HepG2 (cell line): Measurements from ENCODE around the gene TSHZ2. TPM values are rescaled to one million over a fixed set of nuclear protein-coding genes. Genes with fewer than 3 reads are reported as not detected.

Experiments used
- ATAC-seq: fragments of 200-7000 bp; cut with Tn5 transposase; 3 replicates; pipeline ENCODE4 v1.9.1; 2020; ENCODE audit warnings: mild to moderate bottlenecking, moderate library complexity
- BruUV-seq: library from RNA; stranded (reverse); fragments of 400-500 nt; replicated peaks from 2 replicates; lab custom pipeline; 2021; lab: Mats Ljungman, UMichigan
- CTCF ChIA-PET: fragments of 300-600 bp; formaldehyde crosslinking; extraction: SDS; loops from one replicate; lab custom pipeline; 2021; ENCODE audit warnings: low total read pairs, inconsistent platforms, low intra/inter-chr PET ratio; lab: Yijun Ruan, JAX
- POLR2A ChIA-PET: fragments of 350-600 bp; sonication (Branson Sonifier 250); formaldehyde crosslinking; loops from one replicate; lab custom pipeline; 2020; ENCODE audit warnings: antibody characterized with exemption, inconsistent platforms; lab: Yijun Ruan, JAX
- DNase-seq: peaks from one replicate; pipeline ENCODE4 v3.0.0-alpha.2; 2015; ENCODE audit warnings: low spot score
- FAIRE-seq: peaks from 3 replicates; lab custom pipeline; 2011; peaks lifted over from hg19 to GRCh38; lab: Jason Lieb, UNC
- H2AFZ ChIP-seq: one replicate; pipeline ENCODE4 v1.6.1; 2011; ENCODE audit warnings: low read length, inconsistent platforms
- H3K27ac ChIP-seq: fragments of 300-600 bp; 3 replicates; pipeline ENCODE4 v1.8.0; 2011; ENCODE audit warnings: mixed run types, mild to moderate bottlenecking, mixed read lengths, low read length, inconsistent platforms; ENCODE audit not compliant: insufficient read depth; ENCODE audit errors: extremely low read length
- H3K27me3 ChIP-seq, 2 experiments: fragments of 200-600 bp in 1 of 2; 2 replicates in 1 of 2; 3 replicates in 1 of 2; pipeline versions ENCODE4 v1.6.0 to v1.8.0; 2011; ENCODE audit warnings: low read length in 2 of 2, mild to moderate bottlenecking in 2 of 2, moderate library complexity in 2 of 2, inconsistent platforms in 1 of 2; ENCODE audit not compliant: insufficient read depth in 2 of 2, control insufficient read depth in 1 of 2
- H3K36me3 ChIP-seq, 2 experiments: fragments of 200-600 bp in 1 of 2; replicated peaks in 1 of 2; 2 replicates in 1 of 2; 3 replicates in 1 of 2; pipeline versions ENCODE4 v1.5.1 to v1.8.0; 2011; ENCODE audit warnings: low read length in 2 of 2, inconsistent platforms in 1 of 2; ENCODE audit not compliant: insufficient read depth in 2 of 2, control insufficient read depth in 1 of 2
- H3K4me1 ChIP-seq: 2 replicates; pipeline ENCODE4 v1.5.1; 2012; ENCODE audit warnings: low read length, inconsistent platforms; ENCODE audit not compliant: insufficient read depth
- H3K4me2 ChIP-seq: 2 replicates; pipeline ENCODE4 v1.6.0; 2011; ENCODE audit warnings: low read depth, low read length, inconsistent platforms
- H3K4me3 ChIP-seq, 3 experiments: fragments of 200-600 bp in 1 of 3; sonication (generic), shearing (Covaris generic) in 1 of 3; replicated peaks in 1 of 3; 2 replicates each; pipeline ENCODE4 v1.5.1; 2011 to 2016; ENCODE audit warnings: low read length in 3 of 3, inconsistent platforms in 2 of 3, low read depth in 2 of 3, mild to moderate bottlenecking in 2 of 3, control low read depth in 1 of 3, mixed read lengths in 1 of 3; ENCODE audit not compliant: insufficient read depth in 1 of 3
- H3K79me2 ChIP-seq: one replicate; pipeline ENCODE4 v1.6.1; 2011; ENCODE audit warnings: low read length, inconsistent platforms; ENCODE audit not compliant: insufficient read depth
- H3K9ac ChIP-seq: 2 replicates; pipeline ENCODE4 v1.6.0; 2011; ENCODE audit warnings: mild to moderate bottlenecking, low read depth, low read length, inconsistent platforms; ENCODE audit not compliant: insufficient read depth
- H3K9me3 ChIP-seq: 2 replicates; pipeline ENCODE4 v1.5.1; 2012; ENCODE audit warnings: mild to moderate bottlenecking, low read length
- H4K20me1 ChIP-seq: 2 replicates; pipeline ENCODE4 v1.6.0; 2011; ENCODE audit warnings: inconsistent platforms, mild to moderate bottlenecking, low read length, moderate library complexity; ENCODE audit not compliant: insufficient read depth
- MAFG ChIP-seq: sonication (generic); formaldehyde crosslinking; IDR thresholded peaks from 2 replicates; pipeline ENCODE4 v1.5.1; 2020; ENCODE audit warnings: mild to moderate bottlenecking, missing genetic modification reagents
- MED13 ChIP-seq: sonication (generic); formaldehyde crosslinking; IDR thresholded peaks from 2 replicates; pipeline ENCODE4 v1.5.0; 2020; ENCODE audit warnings: missing genetic modification reagents
- MTF2 ChIP-seq: sonication (generic); formaldehyde crosslinking; IDR thresholded peaks from 2 replicates; pipeline ENCODE4 v1.5.0; 2020; ENCODE audit warnings: missing genetic modification reagents, borderline replicate concordance
- SIX1 ChIP-seq: sonication (generic); formaldehyde crosslinking; IDR thresholded peaks from 2 replicates; pipeline ENCODE4 v1.4.0; 2020; ENCODE audit warnings: missing genetic modification reagents, borderline replicate concordance
- TRIM24 ChIP-seq: sonication (generic); formaldehyde crosslinking; IDR thresholded peaks from 2 replicates; pipeline ENCODE4 v1.8.0; 2022; ENCODE audit warnings: mild to moderate bottlenecking, missing genetic modification reagents
- ZMYM2 ChIP-seq: sonication (generic); formaldehyde crosslinking; IDR thresholded peaks from 2 replicates; pipeline ENCODE4 v1.8.0; 2022; ENCODE audit warnings: mild to moderate bottlenecking, missing genetic modification reagents
- ZNF468 ChIP-seq: sonication (generic); formaldehyde crosslinking; IDR thresholded peaks from 2 replicates; pipeline ENCODE4 v1.8.0; 2022; ENCODE audit warnings: mild to moderate bottlenecking, moderate library complexity, missing genetic modification reagents
- ZNF605 ChIP-seq: sonication (generic); formaldehyde crosslinking; IDR thresholded peaks from 2 replicates; pipeline ENCODE4 v1.8.0; 2022; ENCODE audit warnings: mild to moderate bottlenecking, missing genetic modification reagents
- WGBS: methylation state at CpG from one replicate; pipeline ENCODE4 v1.1.6; 2017; ENCODE audit warnings: low lambda C conversion rate; 5-methylcytosine and 5-hydroxymethylcytosine counted together
- in situ Hi-C: cut with HindIII; loops from 2 replicates; pipeline ENCODE4 v1.10.0; 2017; ENCODE audit warnings: low pct_unique_long_range_greater_than_20kb; ENCODE audit not compliant: extremely low pct_ligation_motif_present
- intact Hi-C: fragments of 100-400 bp; cut with micrococcal nuclease; formaldehyde crosslinking; loops from one replicate; pipeline ENCODE4 v1.10.0; 2022; ENCODE audit not compliant: unreplicated experiment
- polyA plus RNA-seq, 8 experiments: library from polyadenylated mRNA; depleted of rRNA in 3 of 8; stranded (reverse) in 7 of 8; unstranded in 1 of 8; fragments of >200 nt; fragmentation: Illumina TruSeq in 4 of 8; extraction: Trizol in 4 of 8; gene quantifications; 2 replicates each; pipeline versions ENCODE4 v1.2.1 to v1.2.3, GENCODE V29; 2011 to 2016; ENCODE audit warnings: low read depth in 4 of 8, missing spikeins in 1 of 8, mixed read lengths in 1 of 8; ENCODE audit not compliant: insufficient read depth in 1 of 8
- total RNA-seq, 5 experiments: library from RNA; depleted of rRNA; stranded (reverse); fragments of >200 nt; fragmentation: Illumina TruSeq; extraction: Trizol; gene quantifications; 2 replicates each; pipeline ENCODE4 v1.2.3, GENCODE V29; 2016; ENCODE audit warnings: low read depth in 1 of 5
- TF ChIP-seq, protein P1 (sequence below): sonication (generic); formaldehyde crosslinking; IDR thresholded peaks from 2 replicates; pipeline ENCODE4 v1.5.0; 2020; ENCODE audit warnings: missing genetic modification reagents, mild to moderate bottlenecking, borderline replicate concordance
- TF ChIP-seq, protein P2 (sequence below): sonication (generic); formaldehyde crosslinking; conservative IDR thresholded peaks from 2 replicates; pipeline ENCODE4 v1.8.0; 2022; ENCODE audit warnings: missing genetic modification reagents

The TSHZ2 gene
- total and polyA plus RNA-seq, 2 of the 13 experiments (the other 11 are each of a cell fraction or from before 2014, with no cell fraction given), result 0.01 TPM; not detected in 1

DNA sequence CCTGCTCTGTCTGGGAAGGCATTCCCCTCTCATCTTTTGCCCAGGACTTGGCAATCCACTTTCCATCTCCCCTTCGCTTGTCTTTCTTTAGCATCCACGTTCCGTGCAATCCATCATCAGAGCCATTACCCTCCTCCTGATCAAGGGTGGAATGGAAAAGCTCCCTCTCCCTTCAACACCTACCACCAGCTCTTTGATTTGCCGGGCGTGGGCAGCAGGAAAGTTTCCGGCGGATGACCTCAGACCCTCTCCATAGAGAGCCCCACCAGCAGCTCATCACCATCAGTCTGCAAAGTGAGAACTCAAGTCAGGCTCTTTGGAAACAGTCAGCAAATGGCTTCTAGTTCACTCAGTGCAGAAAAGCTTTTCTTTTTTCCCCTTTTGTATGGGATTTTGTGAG is 76.2 kb downstream of the TSHZ2 start:
- POLR2A ChIA-PET, result no interaction called here
- no peak for TF ChIP-seq MED13 (CRISPR knock-in tag)
- TF ChIP-seq ZNF468 (CRISPR knock-in tag), result no peak
- TF ChIP-seq SIX1 (CRISPR knock-in tag), result no peak
- TF ChIP-seq ZMYM2 (CRISPR knock-in tag), result no peak
- TF ChIP-seq TRIM24 (CRISPR knock-in tag), result no peak
- no peak for TF ChIP-seq ZNF605 (CRISPR knock-in tag)
- no peak for TF ChIP-seq MAFG (CRISPR knock-in tag)
- TF ChIP-seq, protein P1, sequence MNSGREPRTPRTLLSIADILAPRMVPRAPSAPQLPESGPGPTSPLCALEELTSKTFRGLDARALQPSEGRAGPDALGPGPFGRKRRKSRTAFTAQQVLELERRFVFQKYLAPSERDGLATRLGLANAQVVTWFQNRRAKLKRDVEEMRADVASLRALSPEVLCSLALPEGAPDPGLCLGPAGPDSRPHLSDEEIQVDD (CRISPR knock-in tag), result no peak
- TF ChIP-seq, protein P2, sequence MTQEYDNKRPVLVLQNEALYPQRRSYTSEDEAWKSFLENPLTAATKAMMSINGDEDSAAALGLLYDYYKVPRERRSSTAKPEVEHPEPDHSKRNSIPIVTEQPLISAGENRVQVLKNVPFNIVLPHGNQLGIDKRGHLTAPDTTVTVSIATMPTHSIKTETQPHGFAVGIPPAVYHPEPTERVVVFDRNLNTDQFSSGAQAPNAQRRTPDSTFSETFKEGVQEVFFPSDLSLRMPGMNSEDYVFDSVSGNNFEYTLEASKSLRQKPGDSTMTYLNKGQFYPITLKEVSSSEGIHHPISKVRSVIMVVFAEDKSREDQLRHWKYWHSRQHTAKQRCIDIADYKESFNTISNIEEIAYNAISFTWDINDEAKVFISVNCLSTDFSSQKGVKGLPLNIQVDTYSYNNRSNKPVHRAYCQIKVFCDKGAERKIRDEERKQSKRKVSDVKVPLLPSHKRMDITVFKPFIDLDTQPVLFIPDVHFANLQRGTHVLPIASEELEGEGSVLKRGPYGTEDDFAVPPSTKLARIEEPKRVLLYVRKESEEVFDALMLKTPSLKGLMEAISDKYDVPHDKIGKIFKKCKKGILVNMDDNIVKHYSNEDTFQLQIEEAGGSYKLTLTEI (CRISPR knock-in tag), result no peak
- TF ChIP-seq MTF2 (CRISPR knock-in tag), result no peak
- H2AFZ ChIP-seq, result no peak overlapping the region
- intact Hi-C loops, result no loop called here
- H3K9me3 ChIP-seq, result no peaks in the 10 kb centered on the region
- no peaks in the 10 kb centered on the region for H3K27me3 ChIP-seq
- 58% methylated on average over 7 of the region's 7 CpGs for WGBS
- H3K4me3 ChIP-seq, result no peak overlapping the region
- H3K27ac ChIP-seq, result no peak overlapping the region
- CTCF ChIA-PET, result no interaction called here
- H4K20me1 ChIP-seq, result no peaks in the 10 kb centered on the region
- in situ Hi-C loops, result no loop called here
- H3K9ac ChIP-seq, result no peak overlapping the region
- DNase-seq (no peak), FAIRE-seq (no peak), ATAC-seq (no peak)
- no peaks in the 10 kb centered on the region for H3K4me1 ChIP-seq
- H3K36me3 ChIP-seq, result no peaks in the 10 kb centered on the region
- no TSS peak for BruUV-seq
- H3K79me2 ChIP-seq, result no peaks in the 10 kb centered on the region
- no peak overlapping the region for H3K4me2 ChIP-seq
